Activated CD4-positive, alpha-beta T cell treated with anti-CD3 and anti-CD28 coated beads for 36 hours (primary cell): Measurements from ENCODE around the gene EBF3. TPM values are rescaled to one million over a fixed set of nuclear protein-coding genes. Genes with fewer than 3 reads are reported as not detected.

Experiments
- ATAC-seq: fragments of 200-7000 bp; cut with Tn5 transposase; one replicate; pipeline ENCODE4 v1.10.0; 2021; ENCODE audit warnings: mild to moderate bottlenecking, moderate library complexity
- CTCF ChIA-PET: fragments of 350-600 bp; sonication (Branson Sonifier 250); formaldehyde crosslinking; loops from one replicate; lab custom pipeline; 2021; ENCODE audit warnings: antibody characterized with exemption; lab: Charles Lee
- POLR2A ChIA-PET: fragments of 350-600 bp; sonication (Branson Sonifier 250); formaldehyde crosslinking; loops from one replicate; lab custom pipeline; 2021; ENCODE audit warnings: antibody characterized with exemption, inconsistent platforms; lab: Charles Lee
- DNase-seq: peaks from one replicate; pipeline ENCODE4 v3.0.0-alpha.2; 2020
- H3K27ac Mint-ChIP-seq: one replicate; pipeline ENCODE4 v1.8.0; 2021; ENCODE audit warnings: mixed read lengths
- H3K27me3 Mint-ChIP-seq: one replicate; pipeline ENCODE4 v1.8.0; 2021; ENCODE audit warnings: mixed read lengths
- H3K36me3 Mint-ChIP-seq: one replicate; pipeline ENCODE4 v1.8.0; 2021; ENCODE audit warnings: low read depth, mixed read lengths
- H3K4me1 Mint-ChIP-seq: one replicate; pipeline ENCODE4 v1.8.0; 2021; ENCODE audit warnings: mixed read lengths
- H3K4me3 Mint-ChIP-seq: one replicate; pipeline ENCODE4 v1.8.0; 2021; ENCODE audit warnings: mild to moderate bottlenecking, moderate library complexity, mixed read lengths
- H3K9me3 Mint-ChIP-seq: one replicate; pipeline ENCODE4 v1.8.0; 2021; ENCODE audit warnings: low read depth, mixed read lengths
- intact Hi-C, 2 experiments: fragments of 100-400 bp; cut with DNase I in 1 of 2; cut with micrococcal nuclease in 1 of 2; formaldehyde crosslinking; loops; one replicate each; pipeline versions ENCODE4 v1.14.2 to v1.15.1; 2022 to 2024; cut with DNase I, micrococcal nuclease
- total RNA-seq, 2 experiments: library from RNA; stranded (reverse); gene quantifications; one replicate each; pipeline ENCODE4 v1.2.3, GENCODE V29; 2021

The EBF3 gene
- total RNA-seq, 2 experiments from 2014 or later = not detected

GRCh38 chr10:129859536-129859935, 104.5 kb downstream of the EBF3 start:
- Mint-ChIP-seq H3K27ac (no peak overlapping the region), H3K4me3 (no peak overlapping the region), H3K36me3 (no peaks in the 10 kb centered on the region), H3K27me3 (no peaks in the 10 kb centered on the region), H3K9me3 (no peaks in the 10 kb centered on the region), H3K4me1 (no peaks in the 10 kb centered on the region)
- ChIA-PET POLR2A (no interaction called here), CTCF (no interaction called here)
- ATAC-seq (no peak), DNase-seq (no peak)
- intact Hi-C loops = no loop called here

DNA sequence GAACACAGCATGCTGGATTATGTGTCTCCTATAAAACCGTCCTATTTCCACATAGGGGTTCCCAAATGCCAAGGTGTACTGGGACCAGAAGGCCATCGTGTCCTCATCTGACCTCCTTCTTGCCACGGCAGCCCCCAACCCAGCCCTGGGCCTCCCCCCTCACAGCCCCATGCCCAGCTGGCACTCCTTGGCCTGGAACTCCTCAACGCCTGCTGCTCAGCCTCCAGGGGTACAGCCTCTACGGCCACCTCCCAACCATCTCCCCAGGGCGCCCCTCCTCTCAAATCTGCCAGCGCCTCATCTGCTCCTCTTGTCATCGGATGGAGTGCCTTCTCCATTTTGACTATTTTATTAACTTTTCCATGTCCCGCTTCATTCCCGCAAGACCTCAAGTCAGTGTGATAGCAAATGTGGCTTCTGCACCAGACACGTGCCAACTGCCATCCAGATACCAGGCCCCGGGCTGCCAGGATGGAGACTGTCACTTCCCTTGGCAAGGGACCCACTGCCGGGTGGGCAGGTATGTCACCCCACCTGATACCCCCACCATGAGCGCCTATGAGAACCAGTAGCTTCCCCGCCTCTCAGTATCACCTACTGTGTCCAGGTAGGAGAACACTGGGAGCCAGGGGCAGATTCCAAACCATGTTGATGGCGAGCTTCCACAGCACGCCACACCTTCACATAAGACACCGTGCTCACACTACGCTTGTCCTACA, 106.7 kb downstream of the EBF3 start:
- DNase-seq (no peak), ATAC-seq (no peak)
- intact Hi-C loops = no loop called here
- no peak overlapping the region for H3K27ac Mint-ChIP-seq
- H3K36me3 Mint-ChIP-seq = no peaks in the 10 kb centered on the region
- H3K4me1 Mint-ChIP-seq = no peaks in the 10 kb centered on the region
- no peaks in the 10 kb centered on the region for H3K9me3 Mint-ChIP-seq
- POLR2A ChIA-PET = no interaction called here
- no peaks in the 10 kb centered on the region for H3K27me3 Mint-ChIP-seq
- H3K4me3 Mint-ChIP-seq = no peak overlapping the region
- CTCF ChIA-PET = interaction anchor here (0.6 kb wide), 1 partner anchor 11 kb away, joined by 4 read pairs; no protein-coding TSS in a partner anchor

DNA sequence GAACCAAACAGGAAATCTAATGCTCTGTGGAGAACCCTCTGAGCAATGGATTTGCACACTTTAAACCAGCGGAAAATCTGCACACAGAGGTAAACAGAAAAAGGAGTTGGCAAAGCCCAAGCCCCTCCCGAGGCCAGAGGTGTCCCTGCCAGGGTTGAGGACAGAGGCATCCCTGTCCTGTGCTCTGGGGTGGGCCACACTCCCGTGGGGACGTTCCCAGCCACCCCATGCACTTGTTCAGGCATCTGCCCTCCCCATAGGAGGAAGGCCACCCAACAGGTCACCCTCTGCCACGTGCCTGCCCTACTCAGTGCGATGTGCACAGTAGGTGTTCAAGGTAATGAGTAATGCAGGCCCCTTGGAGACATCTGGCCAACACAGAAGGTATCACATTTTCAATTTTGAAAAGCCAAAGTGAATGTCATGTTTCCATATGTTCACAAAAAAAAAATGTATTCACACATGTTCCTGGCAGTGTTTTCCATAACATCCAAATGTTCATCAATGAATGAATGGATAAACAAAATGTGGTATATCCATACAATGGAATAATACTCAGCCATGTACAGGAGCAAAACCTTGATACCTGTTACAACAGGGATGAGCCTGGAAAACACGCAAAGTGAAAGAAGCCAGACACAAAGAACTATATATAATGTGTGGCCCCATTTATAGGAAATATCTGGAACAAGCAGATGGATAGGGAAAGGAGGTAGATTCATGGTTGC, 108.1 kb downstream of the EBF3 start:
- Mint-ChIP-seq H3K36me3 (no peaks in the 10 kb centered on the region), H3K4me3 (no peak overlapping the region), H3K4me1 (no peaks in the 10 kb centered on the region), H3K27me3 (no peaks in the 10 kb centered on the region), H3K27ac (no peak overlapping the region), H3K9me3 (no peaks in the 10 kb centered on the region)
- DNase-seq (no peak), ATAC-seq (no peak)
- POLR2A ChIA-PET = no interaction called here
- intact Hi-C loops = no loop called here
- CTCF ChIA-PET = no interaction called here

- POLR2A ChIA-PET = no interaction called here
- H3K9me3 Mint-ChIP-seq = no peaks in the 10 kb centered on the region
- H3K27ac Mint-ChIP-seq = no peak overlapping the region
- H3K4me3 Mint-ChIP-seq = no peak overlapping the region
- no peaks in the 10 kb centered on the region for H3K4me1 Mint-ChIP-seq
- ATAC-seq (no peak), DNase-seq (no peak)
- no peaks in the 10 kb centered on the region for H3K36me3 Mint-ChIP-seq
- H3K27me3 Mint-ChIP-seq = no peaks in the 10 kb centered on the region
- CTCF ChIA-PET = no interaction called here
- intact Hi-C loops = no loop called here
Observed at GRCh38 chr10:129854796-129855705, 109.0 kb downstream of the EBF3 start.

DNA sequence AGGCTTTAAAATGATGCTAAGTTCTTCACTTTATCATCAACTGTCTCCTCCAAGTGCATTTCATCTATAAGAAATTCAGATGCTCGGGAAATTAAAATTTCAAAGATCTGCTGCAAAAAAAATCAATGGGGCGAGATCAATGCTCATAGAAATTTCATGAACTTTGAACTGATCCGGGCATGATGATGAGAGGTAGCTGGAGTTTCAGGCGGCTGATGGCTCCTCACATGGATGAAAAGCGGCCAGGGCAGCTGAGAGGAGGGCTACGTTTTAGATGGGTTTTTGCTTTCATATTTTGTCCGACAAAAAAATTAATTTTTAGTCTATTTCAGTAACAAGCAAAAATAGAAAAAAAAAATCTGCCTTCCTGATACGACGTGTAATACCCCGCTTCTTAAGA, 109.9 kb downstream of the EBF3 start:
- intact Hi-C loops = no loop called here
- Mint-ChIP-seq H3K9me3 (no peaks in the 10 kb centered on the region), H3K4me3 (no peak overlapping the region), H3K4me1 (no peaks in the 10 kb centered on the region), H3K27me3 (no peaks in the 10 kb centered on the region), H3K36me3 (no peaks in the 10 kb centered on the region), H3K27ac (no peak overlapping the region)
- DNase-seq (no peak), ATAC-seq (no peak)
- POLR2A ChIA-PET = no interaction called here
- CTCF ChIA-PET = no interaction called here

- ChIA-PET CTCF (no interaction called here), POLR2A (no interaction called here)
- intact Hi-C loops = no loop called here
- Mint-ChIP-seq H3K27me3 (no peaks in the 10 kb centered on the region), H3K36me3 (no peaks in the 10 kb centered on the region), H3K4me3 (no peak overlapping the region), H3K27ac (no peak overlapping the region), H3K4me1 (no peaks in the 10 kb centered on the region), H3K9me3 (no peaks in the 10 kb centered on the region)
- no peak for DNase-seq
- no peak for ATAC-seq
Observed at GRCh38 chr10:129853562-129853903, 110.5 kb downstream of the EBF3 start.

GRCh38 chr10:129852829-129853561, 111.1 kb downstream of the EBF3 start:
- no peak for ATAC-seq
- Mint-ChIP-seq H3K9me3 (no peaks in the 10 kb centered on the region), H3K36me3 (no peaks in the 10 kb centered on the region), H3K4me3 (no peak overlapping the region), H3K27ac (no peak overlapping the region), H3K4me1 (no peaks in the 10 kb centered on the region), H3K27me3 (no peaks in the 10 kb centered on the region)
- intact Hi-C loops = no loop called here
- ChIA-PET POLR2A (no interaction called here), CTCF (no interaction called here)
- DNase-seq = no peak

DNA sequence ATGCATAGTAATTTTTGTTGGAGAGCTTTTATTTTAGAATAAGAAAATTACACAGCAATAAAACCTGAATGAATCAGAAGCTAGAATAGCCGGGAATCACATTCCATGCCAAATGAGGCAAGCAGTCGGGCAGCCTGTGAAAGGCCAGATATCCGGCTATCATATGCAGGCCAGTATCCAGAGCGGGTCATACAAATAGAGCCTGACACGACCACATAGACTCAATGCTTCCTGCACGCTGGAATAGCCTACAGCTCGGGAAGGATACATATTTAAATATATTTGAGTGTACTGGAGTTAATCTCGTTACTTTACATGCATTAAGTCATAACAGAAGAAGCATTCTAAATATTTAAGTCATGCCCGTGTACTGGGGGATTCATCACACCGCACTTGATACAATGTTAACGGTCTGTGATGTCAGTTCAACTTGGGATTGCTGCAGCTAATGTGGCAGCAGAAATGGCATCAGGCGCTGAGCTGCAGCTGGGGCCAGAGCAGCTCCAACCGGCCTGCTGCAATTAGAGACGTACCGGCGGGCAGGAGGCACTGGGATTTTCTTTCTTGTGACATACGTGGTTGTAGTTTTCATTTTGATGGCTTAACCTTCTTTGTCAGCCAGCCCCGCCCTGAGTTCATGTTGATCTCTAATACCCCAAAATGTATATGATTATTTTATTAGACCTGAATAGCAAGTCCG, 112.0 kb downstream of the EBF3 start:
- POLR2A ChIA-PET = no interaction called here
- CTCF ChIA-PET = no interaction called here
- DNase-seq (no peak), ATAC-seq (no peak)
- Mint-ChIP-seq H3K9me3 (no peaks in the 10 kb centered on the region), H3K4me1 (no peaks in the 10 kb centered on the region), H3K4me3 (no peak overlapping the region), H3K27me3 (no peaks in the 10 kb centered on the region), H3K36me3 (no peaks in the 10 kb centered on the region), H3K27ac (no peak overlapping the region)
- intact Hi-C loops = no loop called here

GRCh38 chr10:129850790-129851189, 113.3 kb downstream of the EBF3 start:
- POLR2A ChIA-PET = no interaction called here
- CTCF ChIA-PET = interaction anchor here (0.7 kb wide), 1 partner anchor 70 kb away, joined by 3 read pairs; no protein-coding TSS in a partner anchor
- Mint-ChIP-seq H3K4me1 (no peaks in the 10 kb centered on the region), H3K27me3 (no peaks in the 10 kb centered on the region), H3K36me3 (no peaks in the 10 kb centered on the region), H3K9me3 (no peaks in the 10 kb centered on the region), H3K4me3 (no peak overlapping the region), H3K27ac (no peak overlapping the region)
- intact Hi-C loops = no loop called here
- DNase-seq (no peak), ATAC-seq (no peak)

GRCh38 chr10:129850316-129850715, 113.8 kb downstream of the EBF3 start:
- DNase-seq = no peak
- intact Hi-C loops = no loop called here
- Mint-ChIP-seq H3K9me3 (no peaks in the 10 kb centered on the region), H3K36me3 (no peaks in the 10 kb centered on the region), H3K4me1 (no peaks in the 10 kb centered on the region), H3K27me3 (no peaks in the 10 kb centered on the region), H3K4me3 (no peak overlapping the region), H3K27ac (no peak overlapping the region)
- ChIA-PET POLR2A (no interaction called here), CTCF (interaction anchor here (0.7 kb wide), 1 partner anchor 71 kb away, joined by 3 read pairs; no protein-coding TSS in a partner anchor)
- ATAC-seq = no peak

DNA sequence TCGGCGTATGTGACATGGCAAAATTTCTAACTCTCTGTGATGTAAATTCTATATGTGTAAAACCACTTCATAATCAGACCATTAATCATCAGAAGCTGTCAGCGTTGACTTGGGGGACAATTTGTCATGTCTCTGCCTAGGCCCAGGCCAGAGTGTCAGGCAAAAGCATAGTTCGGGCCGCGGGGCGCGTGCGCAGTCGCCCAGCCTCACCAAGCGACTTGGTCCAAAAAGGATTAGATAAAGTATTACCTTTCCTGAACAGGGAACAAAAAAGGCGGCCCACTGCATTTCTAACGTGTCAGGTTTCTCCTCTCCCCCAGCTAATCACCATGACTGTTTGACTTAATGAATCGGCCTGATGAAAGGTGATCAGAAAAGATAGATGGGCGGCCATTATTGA, 114.2 kb downstream of the EBF3 start:
- no peaks in the 10 kb centered on the region for H3K9me3 Mint-ChIP-seq
- CTCF ChIA-PET = interaction anchor here (0.7 kb wide), 1 partner anchor 71 kb away, joined by 3 read pairs; no protein-coding TSS in a partner anchor
- no peak for ATAC-seq

More for the DNA sequence above, 114.2 kb downstream of the EBF3 start:
- Mint-ChIP-seq H3K4me1 (no peaks in the 10 kb centered on the region), H3K4me3 (no peak overlapping the region), H3K27me3 (no peaks in the 10 kb centered on the region), H3K27ac (no peak overlapping the region), H3K36me3 (no peaks in the 10 kb centered on the region)
- intact Hi-C loops = no loop called here
- DNase-seq = no peak
- POLR2A ChIA-PET = no interaction called here
